BJ (cell line): ENCODE data around the gene MAP4. TPM values are rescaled to one million over a fixed set of nuclear protein-coding genes. Genes with fewer than 3 reads are reported as not detected.

ENCODE experiments used
- CTCF ChIA-PET: fragments of 350-600 bp; formaldehyde crosslinking; extraction: SDS; loops from one replicate; lab custom pipeline; 2021; ENCODE audit warnings: antibody characterized with exemption, inconsistent platforms; lab: Yijun Ruan, JAX
- POLR2A ChIA-PET: fragments of 300-600 bp; sonication (Branson Sonifier 250); formaldehyde crosslinking; extraction: SDS; loops from one replicate; lab custom pipeline; 2021; ENCODE audit warnings: antibody characterized with exemption; lab: Charles Lee
- DNase-seq: peaks from one replicate; pipeline ENCODE4 v3.0.0-alpha.2; 2011; ENCODE audit warnings: low read depth
- H3K27me3 ChIP-seq: 2 replicates; pipeline ENCODE4 v1.6.0; 2011; ENCODE audit warnings: low read length; ENCODE audit not compliant: control insufficient read depth, insufficient read depth
- H3K36me3 ChIP-seq: 2 replicates; pipeline ENCODE4 v1.5.1; 2011; ENCODE audit warnings: low read length; ENCODE audit not compliant: control insufficient read depth, insufficient read depth
- H3K4me3 ChIP-seq: 2 replicates; pipeline ENCODE4 v1.5.1; 2011; ENCODE audit warnings: low read depth, mild to moderate bottlenecking, control low read depth, low read length
- CTCF ChIP-seq: IDR thresholded peaks from 2 replicates; pipeline ENCODE4 v1.5.1; 2011; ENCODE audit warnings: low read depth, mild to moderate bottlenecking, control low read depth, inconsistent platforms, low read length, moderate library complexity; ENCODE audit not compliant: insufficient read depth
- polyA plus RNA-seq: library from polyadenylated mRNA; depleted of rRNA; stranded (reverse); fragments of >200 nt; gene quantifications from 2 replicates; pipeline ENCODE4 v1.2.3, GENCODE V29; 2011

The MAP4 gene
- polyA plus RNA-seq, 1 experiment = 247 TPM

DNA sequence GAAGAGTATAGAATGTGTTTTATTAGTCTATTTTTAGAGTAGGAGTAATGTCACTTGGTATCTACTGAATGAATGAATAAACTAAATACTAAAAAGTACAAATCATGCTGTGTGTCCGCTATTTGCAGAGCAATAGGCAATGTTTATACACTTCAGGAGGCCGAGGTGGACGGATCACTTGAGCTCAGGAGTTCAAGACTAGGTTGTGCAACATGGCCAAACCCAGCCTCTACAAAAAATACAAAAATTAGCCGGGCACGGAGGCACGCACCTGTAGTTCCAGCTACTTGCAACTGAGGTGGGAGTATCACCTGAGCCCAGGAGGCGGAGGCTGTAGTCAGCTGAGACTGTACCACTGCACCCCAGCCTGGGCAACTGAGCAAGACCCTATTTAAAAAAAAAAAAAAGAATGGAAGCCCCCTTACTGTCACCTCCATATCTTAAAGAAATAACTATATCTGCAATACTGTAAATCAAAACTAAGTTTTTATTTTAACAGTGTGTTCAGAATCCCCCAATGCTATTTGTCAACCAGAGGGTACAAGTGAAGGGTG, 114.9 kb downstream of the MAP4 start:
- ChIA-PET CTCF (interaction anchor here (0.9 to 1.0 kb wide), 2 partner anchors 10 to 11 kb away, joined by 3 to 4 read pairs; no protein-coding TSS in a partner anchor), POLR2A (no interaction called here)
- TF ChIP-seq CTCF = no peak
- no peaks in the 10 kb centered on the region for H3K27me3 ChIP-seq
- no peak overlapping the region for H3K4me3 ChIP-seq
- no peak for DNase-seq
- peaks cover 2% of the 10 kb centered on the region for H3K36me3 ChIP-seq

- no peaks in the 10 kb centered on the region for H3K27me3 ChIP-seq
- no peak for TF ChIP-seq CTCF
- no peak for DNase-seq
- CTCF ChIA-PET = interaction anchor here (0.8 kb wide), 1 partner anchor 28 kb away, joined by 3 read pairs; no protein-coding TSS in a partner anchor
- POLR2A ChIA-PET = no interaction called here
- no peak overlapping the region for H3K4me3 ChIP-seq
- peaks cover 2% of the 10 kb centered on the region for H3K36me3 ChIP-seq
Measured at GRCh38 chr3:47899495-47900108, 116.6 kb downstream of the MAP4 start.

DNA sequence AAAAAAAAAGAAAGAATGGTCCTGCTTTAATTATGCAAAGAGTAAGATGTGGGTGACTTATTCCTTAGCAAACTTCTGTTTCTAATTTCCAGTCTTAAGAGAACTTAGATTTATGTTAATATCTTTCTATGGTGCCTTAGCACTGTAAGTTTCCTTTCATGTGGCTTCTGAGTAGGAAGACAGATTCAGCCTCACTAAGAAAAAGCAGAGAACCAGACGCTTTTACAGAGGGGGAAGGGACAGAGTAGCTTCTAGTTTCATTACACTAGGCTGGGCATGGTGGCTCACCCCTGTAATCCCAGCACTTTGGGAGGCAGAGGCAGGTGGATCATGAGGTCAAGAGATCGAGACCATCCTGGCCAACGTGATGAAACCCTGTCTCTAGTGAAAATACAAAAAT, 118.3 kb downstream of the MAP4 start:
- POLR2A ChIA-PET = no interaction called here
- Histone ChIP-seq H3K27me3 (no peaks in the 10 kb centered on the region), H3K36me3 (peaks cover 2% of the 10 kb centered on the region), H3K4me3 (no peak overlapping the region)
- no peak for TF ChIP-seq CTCF
- no peak for DNase-seq
- CTCF ChIA-PET = interaction anchor here (1.3 kb wide), 1 partner anchor 254 kb away, joined by 3 read pairs; no protein-coding TSS in a partner anchor

DNA sequence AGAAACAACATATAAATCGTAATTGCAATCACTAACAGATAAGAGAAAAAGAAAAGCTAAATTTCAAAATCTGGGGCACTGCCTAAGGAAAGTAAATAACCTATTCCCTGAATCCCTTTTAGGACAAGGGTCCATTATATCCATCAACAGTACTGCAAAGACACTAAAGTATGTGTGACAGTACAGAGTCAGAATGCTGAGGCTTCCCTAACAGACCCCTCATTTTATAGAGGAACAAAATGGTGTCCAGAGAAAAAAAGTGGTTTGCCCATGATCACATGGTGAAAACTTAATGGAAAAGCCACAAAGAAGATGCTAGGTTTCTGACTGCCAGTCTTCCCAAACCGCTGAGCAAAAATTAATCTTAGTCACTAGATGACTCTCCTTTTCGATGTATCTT, 119.5 kb downstream of the MAP4 start:
- no peak for DNase-seq
- Histone ChIP-seq H3K4me3 (no peak overlapping the region), H3K36me3 (peaks cover 6% of the 10 kb centered on the region), H3K27me3 (no peaks in the 10 kb centered on the region)
- CTCF ChIA-PET = interaction anchor here (1.3 kb wide), 1 partner anchor 255 kb away, joined by 3 read pairs; no protein-coding TSS in a partner anchor
- TF ChIP-seq CTCF = no peak
- POLR2A ChIA-PET = no interaction called here

GRCh38 chr3:47895241-47895640, 121.0 kb downstream of the MAP4 start:
- Histone ChIP-seq H3K27me3 (no peaks in the 10 kb centered on the region), H3K4me3 (no peak overlapping the region), H3K36me3 (peaks cover 6% of the 10 kb centered on the region)
- DNase-seq = no peak
- ChIA-PET POLR2A (no interaction called here), CTCF (no interaction called here)
- TF ChIP-seq CTCF = no peak
